K562 (cell line): Measurements from ENCODE around the gene NAA10. TPM values are rescaled to one million over a fixed set of nuclear protein-coding genes. Genes with fewer than 3 reads are reported as not detected.

Experiments used
- CBX5 ChIP-seq: IDR thresholded peaks from 2 replicates; pipeline ENCODE4 v1.6.1; 2014; ENCODE audit warnings: low read depth, borderline replicate concordance
- CBX8 ChIP-seq: fragments of 200-600 bp; sonication (generic); IDR thresholded peaks from 2 replicates; pipeline ENCODE4 v1.6.1; 2012; ENCODE audit warnings: borderline replicate concordance, mixed run types, low read depth, mild to moderate bottlenecking, moderate library complexity, mixed read lengths, low read length, control low read depth, inconsistent platforms; ENCODE audit not compliant: poor library complexity, severe bottlenecking; ENCODE audit errors: extremely low read depth
- CHD2 ChIP-seq: IDR thresholded peaks from 2 replicates; pipeline ENCODE4 v1.6.1; 2011; ENCODE audit warnings: low read depth, low read length
- KLF10 ChIP-seq: fragments of 250-450 bp; sonication (Bioruptor Pico); IDR thresholded peaks from 2 replicates; pipeline ENCODE4 v1.6.1; 2021; ENCODE audit warnings: matching md5 sums
- MAZ ChIP-seq, 2 experiments: fragments of 450-650 bp in 1 of 2; sonication (generic) in 1 of 2; formaldehyde crosslinking; IDR thresholded peaks in 1 of 2; conservative IDR thresholded peaks in 1 of 2; 2 replicates each; pipeline versions ENCODE4 v1.4.0 to v1.5.0; 2020; ENCODE audit warnings: mild to moderate bottlenecking in 1 of 2, missing genetic modification reagents in 1 of 2
- MNT ChIP-seq, 2 experiments: fragments of 450-650 bp; conservative IDR thresholded peaks; 2 replicates each; pipeline ENCODE4 v1.6.1; 2017; ENCODE audit warnings: mild to moderate bottlenecking in 2 of 2, moderate library complexity in 2 of 2
- NFATC3 ChIP-seq: fragments of 450-650 bp; IDR thresholded peaks from 2 replicates; pipeline ENCODE4 v1.6.1; 2017; ENCODE audit warnings: mild to moderate bottlenecking
- PML ChIP-seq: IDR thresholded peaks from 2 replicates; pipeline ENCODE4 v1.6.1; 2012; ENCODE audit warnings: low read length, inconsistent platforms
- PRPF4 ChIP-seq: fragments of 200-400 bp; formaldehyde crosslinking; IDR thresholded peaks from one replicate; pipeline ENCODE4 v1.6.1; 2017; ENCODE audit warnings: low read length, low read depth, mild to moderate bottlenecking; ENCODE audit not compliant: insufficient read depth, poor library complexity, severe bottlenecking
- RHOXF2B ChIP-seq: fragments of 250-450 bp; sonication (Bioruptor Pico); conservative IDR thresholded peaks from 2 replicates; pipeline ENCODE4 v1.5.1; 2021
- SMARCC2 ChIP-seq: fragments of 450-650 bp; IDR thresholded peaks from 2 replicates; pipeline ENCODE4 v1.6.1; 2017; ENCODE audit warnings: antibody characterized with exemption, moderate library complexity, mild to moderate bottlenecking, low read depth
- SREBF1 ChIP-seq: fragments of 150-350 bp; IDR thresholded peaks from 2 replicates; pipeline ENCODE4 v1.6.1; 2014; ENCODE audit warnings: antibody characterized with exemption, low read depth, low read length, borderline replicate concordance
- SRSF3 ChIP-seq: fragments of 200-400 bp; formaldehyde crosslinking; IDR thresholded peaks from 2 replicates; pipeline ENCODE4 v1.6.1; 2016; ENCODE audit warnings: mild to moderate bottlenecking, low read length, moderate library complexity; ENCODE audit not compliant: insufficient read depth
- ZNF165 ChIP-seq: fragments of 250-450 bp; sonication (Bioruptor Pico); IDR thresholded peaks from 2 replicates; pipeline ENCODE4 v1.4.0; 2020; ENCODE audit warnings: borderline replicate concordance
- ZNF324 ChIP-seq: fragments of 250-450 bp; sonication (Bioruptor Pico); IDR thresholded peaks from 2 replicates; pipeline ENCODE4 v1.4.0; 2020; ENCODE audit warnings: mild to moderate bottlenecking
- ZNF398 ChIP-seq: fragments of 250-450 bp; sonication (Bioruptor Pico); IDR thresholded peaks from 2 replicates; pipeline ENCODE4 v1.8.0; 2021; ENCODE audit warnings: moderate library complexity, mild to moderate bottlenecking, inconsistent platforms
- ZNF699 ChIP-seq: fragments of 250-450 bp; sonication (Bioruptor Pico); IDR thresholded peaks from 2 replicates; pipeline ENCODE4 v1.8.0; 2021; ENCODE audit warnings: mild to moderate bottlenecking, moderate library complexity; ENCODE audit not compliant: insufficient replicate concordance
- polyA plus RNA-seq, 8 experiments: library from polyadenylated mRNA; depleted of rRNA in 4 of 8; stranded (reverse) in 5 of 8; unstranded in 3 of 8; fragments of >200 nt; fragmentation: Nextera tagmentation in 2 of 8; fragmentation: Illumina TruSeq in 1 of 8; extraction: Ambion mirVana in 2 of 8; extraction: Trizol in 1 of 8; gene quantifications; 2 replicates each; pipeline versions ENCODE4 v1.2.1 to v1.2.3, GENCODE V29; 2011 to 2014; ENCODE audit warnings: inconsistent platforms in 1 of 8, missing spikeins in 1 of 8
- total RNA-seq, 7 experiments: library from RNA; depleted of rRNA in 6 of 7; stranded (reverse); fragments of >200 nt in 6 of 7; fragmentation: Illumina TruSeq in 2 of 7; extraction: Trizol in 2 of 7; gene quantifications; 2 replicates each; pipeline versions ENCODE4 v1.2.1 to v1.2.3, GENCODE V29; 2011 to 2021; ENCODE audit warnings: low replicate concordance in 1 of 7
- TF ChIP-seq, protein P1 (sequence below): fragments of 250-450 bp; sonication (Bioruptor Pico); IDR thresholded peaks from 2 replicates; pipeline ENCODE4 v1.4.0; 2020

The NAA10 gene
- total and polyA plus RNA-seq, 9 of the 15 experiments (the other 6 are each of a cell fraction or from before 2014, with no cell fraction given): 11.1 to 250 (median 134) TPM

- TF ChIP-seq ZNF699 (CRISPR knock-in tag) (no peak), MNT (conservative IDR thresholded peaks at IDR 0.05) (peak; percentile 74 to 85), ZNF165 (CRISPR knock-in tag) (no peak), SRSF3 (no peak), PRPF4 (no peak), SREBF1 (no peak), KLF10 (CRISPR knock-in tag) (no peak), NFATC3 (no peak), RHOXF2B (CRISPR knock-in tag) (no peak), CBX8 (no peak), MAZ (CRISPR knock-in tag; conservative IDR thresholded peaks at IDR 0.05 in 1 of 2, IDR thresholded peaks at IDR 0.05 in 1 of 2) (peak; percentile 33 to 65; a peak in 2 of 4 replicates), SMARCC2 (no peak), PML (peak; percentile 29; the same call in 1 of the 2 replicates), ZNF398 (CRISPR knock-in tag) (no peak), ZNF324 (no peak), CHD2 (0 out of 2 replicates have a peak, but pooled peaks have one; percentile 39), CBX5 (no peak)
- TF ChIP-seq, protein P1, sequence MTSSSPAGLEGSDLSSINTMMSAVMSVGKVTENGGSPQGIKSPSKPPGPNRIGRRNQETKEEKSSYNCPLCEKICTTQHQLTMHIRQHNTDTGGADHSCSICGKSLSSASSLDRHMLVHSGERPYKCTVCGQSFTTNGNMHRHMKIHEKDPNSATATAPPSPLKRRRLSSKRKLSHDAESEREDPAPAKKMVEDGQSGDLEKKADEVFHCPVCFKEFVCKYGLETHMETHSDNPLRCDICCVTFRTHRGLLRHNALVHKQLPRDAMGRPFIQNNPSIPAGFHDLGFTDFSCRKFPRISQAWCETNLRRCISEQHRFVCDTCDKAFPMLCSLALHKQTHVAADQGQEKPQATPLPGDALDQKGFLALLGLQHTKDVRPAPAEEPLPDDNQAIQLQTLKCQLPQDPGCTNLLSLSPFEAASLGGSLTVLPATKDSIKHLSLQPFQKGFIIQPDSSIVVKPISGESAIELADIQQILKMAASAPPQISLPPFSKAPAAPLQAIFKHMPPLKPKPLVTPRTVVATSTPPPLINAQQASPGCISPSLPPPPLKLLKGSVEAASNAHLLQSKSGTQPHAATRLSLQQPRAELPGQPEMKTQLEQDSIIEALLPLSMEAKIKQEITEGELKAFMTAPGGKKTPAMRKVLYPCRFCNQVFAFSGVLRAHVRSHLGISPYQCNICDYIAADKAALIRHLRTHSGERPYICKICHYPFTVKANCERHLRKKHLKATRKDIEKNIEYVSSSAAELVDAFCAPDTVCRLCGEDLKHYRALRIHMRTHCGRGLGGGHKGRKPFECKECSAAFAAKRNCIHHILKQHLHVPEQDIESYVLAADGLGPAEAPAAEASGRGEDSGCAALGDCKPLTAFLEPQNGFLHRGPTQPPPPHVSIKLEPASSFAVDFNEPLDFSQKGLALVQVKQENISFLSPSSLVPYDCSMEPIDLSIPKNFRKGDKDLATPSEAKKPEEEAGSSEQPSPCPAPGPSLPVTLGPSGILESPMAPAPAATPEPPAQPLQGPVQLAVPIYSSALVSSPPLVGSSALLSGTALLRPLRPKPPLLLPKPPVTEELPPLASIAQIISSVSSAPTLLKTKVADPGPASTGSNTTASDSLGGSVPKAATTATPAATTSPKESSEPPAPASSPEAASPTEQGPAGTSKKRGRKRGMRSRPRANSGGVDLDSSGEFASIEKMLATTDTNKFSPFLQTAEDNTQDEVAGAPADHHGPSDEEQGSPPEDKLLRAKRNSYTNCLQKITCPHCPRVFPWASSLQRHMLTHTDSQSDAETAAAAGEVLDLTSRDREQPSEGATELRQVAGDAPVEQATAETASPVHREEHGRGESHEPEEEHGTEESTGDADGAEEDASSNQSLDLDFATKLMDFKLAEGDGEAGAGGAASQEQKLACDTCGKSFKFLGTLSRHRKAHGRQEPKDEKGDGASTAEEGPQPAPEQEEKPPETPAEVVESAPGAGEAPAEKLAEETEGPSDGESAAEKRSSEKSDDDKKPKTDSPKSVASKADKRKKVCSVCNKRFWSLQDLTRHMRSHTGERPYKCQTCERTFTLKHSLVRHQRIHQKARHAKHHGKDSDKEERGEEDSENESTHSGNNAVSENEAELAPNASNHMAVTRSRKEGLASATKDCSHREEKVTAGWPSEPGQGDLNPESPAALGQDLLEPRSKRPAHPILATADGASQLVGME (CRISPR knock-in tag): no peak
These were observed 6.7 kb downstream of the NAA10 start (continued) for GRCh38 chrX:153927922-153928760.
